A673 (cell line): ENCODE results near the gene SLC9A4.

Experiments
- CTCF ChIP-seq: fragments of 300-800, 200-600 bp; sonication (generic); conservative IDR thresholded peaks from 2 replicates; pipeline ENCODE4 v1.5.1; 2017; ENCODE audit warnings: low read depth, mild to moderate bottlenecking, antibody characterized with exemption, low read length, moderate library complexity, mixed read lengths
- EZH2 ChIP-seq: fragments of 200-600 bp; sonication (generic); IDR thresholded peaks from 2 replicates; pipeline ENCODE4 v1.6.1; 2017; ENCODE audit warnings: borderline replicate concordance, low read depth, mild to moderate bottlenecking, mixed read lengths, antibody characterized with exemption, low read length; ENCODE audit not compliant: poor library complexity, severe bottlenecking

- TF ChIP-seq CTCF: no peak
- TF ChIP-seq EZH2: no peak
These were observed 11.5 kb downstream of the SLC9A4 start for GRCh38 chr2:102484310-102485061.
